GM12801 (cell line): ENCODE measurements around the gene CEP63.

Experiments used
- CTCF ChIP-seq: IDR thresholded peaks from one replicate; pipeline ENCODE4 v1.5.1; 2011; ENCODE audit warnings: control low read depth; ENCODE audit not compliant: insufficient read length; ENCODE audit errors: extremely low read depth

CEP63 gene

GRCh38 chr3:134477938-134478337 is 7.9 kb upstream of the CEP63 start:
- TF ChIP-seq CTCF: no peak

DNA sequence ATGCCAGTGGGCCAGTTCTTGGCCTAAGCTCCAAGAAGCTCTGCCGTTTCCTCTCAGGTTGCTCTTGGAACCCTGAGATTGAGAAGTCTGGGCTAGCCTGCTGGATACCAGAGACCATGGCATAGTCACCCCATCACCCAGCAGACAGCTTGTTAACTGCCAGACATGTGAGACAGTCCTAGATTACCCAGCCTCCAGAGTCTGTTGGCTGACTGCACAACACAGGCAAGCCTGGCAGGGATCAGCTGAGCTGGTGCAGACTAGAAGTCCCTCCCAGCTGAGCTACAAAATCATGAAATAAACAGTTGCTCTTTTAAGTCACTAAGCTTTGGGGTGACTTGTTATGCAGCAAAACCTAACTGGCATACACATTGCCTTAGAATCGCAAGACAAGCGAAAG is 5.3 kb upstream of the CEP63 start:
- no peak for TF ChIP-seq CTCF

- TF ChIP-seq CTCF: no peak
Measured at GRCh38 chr3:134481166-134481565, 4.7 kb upstream of the CEP63 start.

DNA sequence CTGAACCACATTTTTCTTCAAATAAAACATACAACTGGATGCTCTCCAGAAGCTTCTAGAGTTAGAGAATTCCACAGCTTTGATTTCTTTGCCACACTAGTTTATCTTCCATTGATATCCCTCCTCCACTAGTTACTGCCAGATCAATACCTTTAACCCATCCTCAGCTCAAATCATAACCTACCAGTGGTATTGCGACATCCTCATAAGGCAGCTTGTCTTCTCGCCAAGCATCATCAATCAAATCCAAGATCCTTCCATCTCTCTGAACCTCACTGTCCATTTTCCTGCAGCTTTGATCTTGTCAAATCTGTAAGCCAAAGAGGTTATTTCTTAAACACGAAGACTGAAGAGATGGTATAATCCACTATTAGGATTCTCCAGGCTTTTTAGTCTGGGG is 3.2 kb upstream of the CEP63 start:
- TF ChIP-seq CTCF: no peak

DNA sequence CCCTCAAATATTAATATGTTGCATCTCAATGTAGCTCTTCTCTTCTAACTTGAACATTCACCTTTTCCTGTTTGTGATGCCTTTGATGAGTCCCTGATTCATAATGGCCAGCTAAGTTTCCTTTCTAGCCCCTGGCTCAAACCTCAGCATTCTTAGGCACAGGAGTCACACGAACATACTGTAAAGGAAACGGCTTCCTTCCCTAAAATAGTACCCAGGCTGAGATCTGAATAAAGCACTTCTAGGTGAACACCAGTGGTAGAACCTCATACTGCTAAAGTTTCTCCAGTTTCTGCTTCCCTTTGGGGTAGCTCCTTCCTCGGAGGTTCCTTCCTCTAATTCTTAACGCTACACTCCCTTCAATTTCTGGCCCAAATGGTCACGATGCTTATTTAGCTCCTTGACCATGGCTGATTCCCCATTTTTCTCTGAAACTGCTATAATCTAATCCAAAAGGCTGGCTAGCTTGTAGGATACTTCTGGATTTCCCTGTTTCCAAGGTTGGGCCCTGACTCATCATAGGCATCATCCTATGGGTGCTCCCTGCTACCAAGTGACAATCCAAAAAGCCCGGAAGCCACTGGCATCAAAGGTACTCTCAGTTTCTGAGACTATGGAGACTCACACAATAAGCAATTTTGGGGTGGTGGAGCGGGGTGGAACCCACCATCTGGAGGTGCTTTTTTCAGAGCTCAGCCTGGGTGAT is 2.5 kb upstream of the CEP63 start:
- TF ChIP-seq CTCF: no peak

DNA sequence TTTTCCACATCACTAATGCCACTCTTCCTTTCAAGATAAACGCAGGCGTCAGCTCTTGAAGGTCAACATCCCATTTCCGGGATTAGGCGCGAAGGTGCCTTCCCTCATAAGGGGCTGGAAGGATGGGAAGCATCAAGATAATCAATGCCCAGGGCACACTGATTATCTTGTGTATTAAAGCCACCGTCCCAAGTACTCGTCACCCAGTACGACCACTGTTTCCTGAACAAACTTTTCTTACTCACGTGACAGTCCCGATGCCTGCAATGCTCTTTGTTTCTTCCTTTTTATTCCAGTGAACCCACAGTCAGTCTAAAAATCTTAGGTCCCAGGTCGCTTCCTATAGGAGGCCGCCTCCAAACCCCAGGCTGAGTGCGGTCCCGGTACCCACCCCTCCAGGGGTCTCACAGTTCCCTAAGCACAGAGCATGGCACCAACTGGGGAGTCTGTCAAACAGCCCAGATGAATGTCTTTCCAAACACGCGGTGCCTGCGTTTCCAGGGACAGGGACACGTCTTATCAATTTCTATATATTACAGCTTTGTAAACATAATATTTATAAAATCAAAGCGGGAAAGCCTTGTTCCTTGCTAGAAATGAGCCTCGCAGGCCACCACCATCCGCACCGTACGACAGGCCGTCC is 661 bp upstream of the CEP63 start:
- no peak for TF ChIP-seq CTCF

GRCh38 chr3:134486577-134487041 is 752 bp downstream of the CEP63 start:
- TF ChIP-seq CTCF: no peak
